ENCODE data around the gene C3orf20. TPM values are rescaled to one million over a fixed set of nuclear protein-coding genes. Genes with fewer than 3 reads are reported as not detected.

C3orf20 gene
- total RNA-seq, 1 experiment from 2014 or later, result not detected

DNA sequence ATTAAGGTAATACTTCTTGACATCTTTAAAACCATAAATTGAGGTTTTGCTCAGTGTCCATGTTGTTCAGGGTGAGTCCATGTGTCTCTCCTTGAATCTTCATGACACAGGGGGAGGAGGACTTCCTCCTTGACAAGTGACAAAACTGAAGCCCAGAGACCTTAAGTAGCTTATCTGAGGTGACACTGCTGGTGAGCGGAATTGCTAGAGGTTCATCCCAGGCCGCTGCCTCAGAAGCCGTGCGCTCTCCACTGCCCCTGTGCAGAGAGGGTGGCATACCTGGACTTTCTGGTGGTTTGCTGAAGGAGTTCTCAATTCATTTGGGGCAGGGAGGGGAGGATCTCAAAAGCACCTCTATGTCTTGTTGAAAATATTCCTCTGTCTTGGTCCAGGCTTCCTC is 46.5 kb upstream of the C3orf20 start:
- H3K27ac Mint-ChIP-seq, result no peak overlapping the region
- H3K9me3 Mint-ChIP-seq, result peaks cover 9% of the 10 kb centered on the region
- CTCF ChIA-PET, result interaction anchor here (1.8 kb wide), 1 partner anchor 425 kb away, joined by 6 read pairs; no protein-coding TSS in a partner anchor
- H3K4me3 Mint-ChIP-seq, result no peak overlapping the region
- no peak for DNase-seq (ENCODE audit: low spot score)
- H3K36me3 Mint-ChIP-seq, result no peaks in the 10 kb centered on the region
- POLR2A ChIA-PET, result no interaction called here
- ATAC-seq, result no peak
- no peak for TF ChIP-seq FOXK1 (CRISPR knock-in tag; IDR thresholded peaks at IDR 0.05)
- no peak for TF ChIP-seq ZMAT4 (CRISPR knock-in tag; IDR thresholded peaks at IDR 0.05)
- no peak for TF ChIP-seq NR1H2 (CRISPR knock-in tag; IDR thresholded peaks at IDR 0.05)
- TF ChIP-seq, protein P1, sequence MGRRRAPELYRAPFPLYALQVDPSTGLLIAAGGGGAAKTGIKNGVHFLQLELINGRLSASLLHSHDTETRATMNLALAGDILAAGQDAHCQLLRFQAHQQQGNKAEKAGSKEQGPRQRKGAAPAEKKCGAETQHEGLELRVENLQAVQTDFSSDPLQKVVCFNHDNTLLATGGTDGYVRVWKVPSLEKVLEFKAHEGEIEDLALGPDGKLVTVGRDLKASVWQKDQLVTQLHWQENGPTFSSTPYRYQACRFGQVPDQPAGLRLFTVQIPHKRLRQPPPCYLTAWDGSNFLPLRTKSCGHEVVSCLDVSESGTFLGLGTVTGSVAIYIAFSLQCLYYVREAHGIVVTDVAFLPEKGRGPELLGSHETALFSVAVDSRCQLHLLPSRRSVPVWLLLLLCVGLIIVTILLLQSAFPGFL (CRISPR knock-in tag; IDR thresholded peaks at IDR 0.05; ENCODE audit: borderline replicate concordance), result no peak
- no peak for TF ChIP-seq SMAD4 (CRISPR knock-in tag; IDR thresholded peaks at IDR 0.05)
- H3K4me1 Mint-ChIP-seq, result peaks cover 27% of the 10 kb centered on the region
- 0 out of 2 replicates have a peak, but pooled peaks cover 3% of the 10 kb centered on the region for H3K27me3 Mint-ChIP-seq (ENCODE audit: low read depth)

DNA sequence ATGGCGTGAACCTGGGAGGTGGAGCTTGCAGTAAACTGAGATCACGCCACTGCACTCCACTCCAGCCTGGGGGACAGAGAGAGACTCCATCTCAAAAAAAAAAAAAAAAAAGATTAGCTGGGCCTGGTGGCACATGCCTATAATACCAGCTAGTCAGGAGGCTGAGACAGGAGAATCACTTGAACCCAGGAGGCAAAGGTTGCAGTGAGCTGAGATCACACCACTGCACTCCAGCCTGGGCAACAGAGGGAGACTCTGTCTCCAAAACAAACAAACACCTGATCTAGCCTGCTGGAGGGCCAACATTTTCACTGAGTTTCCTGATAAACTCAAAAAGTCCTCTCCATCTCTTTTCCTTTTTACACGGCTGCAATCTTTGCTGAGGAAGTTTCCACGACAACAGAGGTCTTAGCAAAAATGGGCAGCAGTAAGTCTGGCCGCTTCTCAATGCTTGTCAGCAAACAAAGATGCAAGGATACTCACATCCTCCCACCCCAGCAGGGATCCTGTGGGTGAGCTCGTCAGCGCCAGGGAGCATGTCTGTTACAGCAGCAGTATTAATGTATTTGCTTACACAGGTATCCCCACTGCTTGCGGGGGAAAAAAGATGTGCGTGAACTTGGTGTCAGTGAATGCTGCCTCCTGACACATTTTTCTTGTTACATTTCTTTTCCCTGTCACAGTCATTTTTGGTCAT is 44.4 kb upstream of the C3orf20 start:
- Mint-ChIP-seq H3K36me3 (no peaks in the 10 kb centered on the region), H3K27ac (no peak overlapping the region), H3K9me3 (peaks cover 9% of the 10 kb centered on the region), H3K4me1 (peaks cover 12% of the 10 kb centered on the region), H3K4me3 (no peak overlapping the region), H3K27me3 (ENCODE audit: low read depth) (0 out of 2 replicates have a peak, but pooled peaks cover 3% of the 10 kb centered on the region)
- TF ChIP-seq ZNF121 (CRISPR knock-in tag; IDR thresholded peaks at IDR 0.05), result no peak
- TF ChIP-seq ZNF232 (CRISPR knock-in tag; IDR thresholded peaks at IDR 0.05), result no peak
- TF ChIP-seq NFE2L1 (CRISPR knock-in tag; IDR thresholded peaks at IDR 0.05), result no peak
- TF ChIP-seq SMAD4 (CRISPR knock-in tag; IDR thresholded peaks at IDR 0.05), result no peak
- TF ChIP-seq FOXP4 (CRISPR knock-in tag; IDR thresholded peaks at IDR 0.05), result no peak
- TF ChIP-seq, protein P2, sequence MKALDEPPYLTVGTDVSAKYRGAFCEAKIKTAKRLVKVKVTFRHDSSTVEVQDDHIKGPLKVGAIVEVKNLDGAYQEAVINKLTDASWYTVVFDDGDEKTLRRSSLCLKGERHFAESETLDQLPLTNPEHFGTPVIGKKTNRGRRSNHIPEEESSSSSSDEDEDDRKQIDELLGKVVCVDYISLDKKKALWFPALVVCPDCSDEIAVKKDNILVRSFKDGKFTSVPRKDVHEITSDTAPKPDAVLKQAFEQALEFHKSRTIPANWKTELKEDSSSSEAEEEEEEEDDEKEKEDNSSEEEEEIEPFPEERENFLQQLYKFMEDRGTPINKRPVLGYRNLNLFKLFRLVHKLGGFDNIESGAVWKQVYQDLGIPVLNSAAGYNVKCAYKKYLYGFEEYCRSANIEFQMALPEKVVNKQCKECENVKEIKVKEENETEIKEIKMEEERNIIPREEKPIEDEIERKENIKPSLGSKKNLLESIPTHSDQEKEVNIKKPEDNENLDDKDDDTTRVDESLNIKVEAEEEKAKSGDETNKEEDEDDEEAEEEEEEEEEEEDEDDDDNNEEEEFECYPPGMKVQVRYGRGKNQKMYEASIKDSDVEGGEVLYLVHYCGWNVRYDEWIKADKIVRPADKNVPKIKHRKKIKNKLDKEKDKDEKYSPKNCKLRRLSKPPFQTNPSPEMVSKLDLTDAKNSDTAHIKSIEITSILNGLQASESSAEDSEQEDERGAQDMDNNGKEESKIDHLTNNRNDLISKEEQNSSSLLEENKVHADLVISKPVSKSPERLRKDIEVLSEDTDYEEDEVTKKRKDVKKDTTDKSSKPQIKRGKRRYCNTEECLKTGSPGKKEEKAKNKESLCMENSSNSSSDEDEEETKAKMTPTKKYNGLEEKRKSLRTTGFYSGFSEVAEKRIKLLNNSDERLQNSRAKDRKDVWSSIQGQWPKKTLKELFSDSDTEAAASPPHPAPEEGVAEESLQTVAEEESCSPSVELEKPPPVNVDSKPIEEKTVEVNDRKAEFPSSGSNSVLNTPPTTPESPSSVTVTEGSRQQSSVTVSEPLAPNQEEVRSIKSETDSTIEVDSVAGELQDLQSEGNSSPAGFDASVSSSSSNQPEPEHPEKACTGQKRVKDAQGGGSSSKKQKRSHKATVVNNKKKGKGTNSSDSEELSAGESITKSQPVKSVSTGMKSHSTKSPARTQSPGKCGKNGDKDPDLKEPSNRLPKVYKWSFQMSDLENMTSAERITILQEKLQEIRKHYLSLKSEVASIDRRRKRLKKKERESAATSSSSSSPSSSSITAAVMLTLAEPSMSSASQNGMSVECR (CRISPR knock-in tag; IDR thresholded peaks at IDR 0.05; ENCODE audit: borderline replicate concordance), result no peak
- no peak for TF ChIP-seq ZNF671 (CRISPR knock-in tag; IDR thresholded peaks at IDR 0.05)
- CTCF ChIA-PET, result interaction anchor here (1.3 to 2.4 kb wide), 3 partner anchors 82 to 427 kb away, joined by 3 to 8 read pairs (median 8); no protein-coding TSS in a partner anchor
- POLR2A ChIA-PET, result no interaction called here
- ATAC-seq, result no peak
- no peak for DNase-seq (ENCODE audit: low spot score)

- peaks cover 11% of the 10 kb centered on the region for H3K4me1 Mint-ChIP-seq
- ChIA-PET POLR2A (no interaction called here), CTCF (interaction anchor here (1.3 to 2.4 kb wide), 4 partner anchors 82 to 428 kb away, joined by 3 to 8 read pairs (median 7); no protein-coding TSS in a partner anchor)
- peaks cover 5% of the 10 kb centered on the region for H3K27me3 Mint-ChIP-seq (ENCODE audit: low read depth)
- no peak overlapping the region for H3K27ac Mint-ChIP-seq
- ATAC-seq (no peak), DNase-seq (ENCODE audit: low spot score) (no peak)
- no peak overlapping the region for H3K4me3 Mint-ChIP-seq
- H3K9me3 Mint-ChIP-seq, result peaks cover 9% of the 10 kb centered on the region
- no peaks in the 10 kb centered on the region for H3K36me3 Mint-ChIP-seq
- no peak for TF ChIP-seq IRF2 (CRISPR knock-in tag; IDR thresholded peaks at IDR 0.05; ENCODE audit: borderline replicate concordance, low read depth)
- TF ChIP-seq CREB1 (CRISPR knock-in tag; IDR thresholded peaks at IDR 0.05), result no peak
- TF ChIP-seq PRRX2 (CRISPR knock-in tag; IDR thresholded peaks at IDR 0.05), result no peak
- TF ChIP-seq ZBTB43 (CRISPR knock-in tag; IDR thresholded peaks at IDR 0.05), result no peak
- no peak for TF ChIP-seq HMGXB4 (CRISPR knock-in tag; IDR thresholded peaks at IDR 0.05)
- no peak for TF ChIP-seq MXD4 (CRISPR knock-in tag; IDR thresholded peaks at IDR 0.05; ENCODE audit: borderline replicate concordance)
- TF ChIP-seq NFYB (CRISPR knock-in tag; conservative IDR thresholded peaks at IDR 0.05; ENCODE audit: low read depth), result no peak
- no peak for TF ChIP-seq SMAD4 (CRISPR knock-in tag; IDR thresholded peaks at IDR 0.05)
- no peak for TF ChIP-seq NR3C1 (CRISPR knock-in tag; conservative IDR thresholded peaks at IDR 0.05; ENCODE audit: low read depth)
- TF ChIP-seq TEAD4 (CRISPR knock-in tag; IDR thresholded peaks at IDR 0.05), result no peak
Measured at GRCh38 chr3:14631101-14631497, 43.8 kb upstream of the C3orf20 start.

Measured in WTC11 (cell line).